ENCODE measurements around the gene KBTBD3. TPM values are rescaled to one million over a fixed set of nuclear protein-coding genes. Genes with fewer than 3 reads are reported as not detected.
"Not testable (repeated sequence)": the region's sequence is repeated elsewhere in the genome, so short reads cannot be mapped to it uniquely, and the experiment has no call there.

KBTBD3 gene
- total RNA-seq, 1 donor from 2014 or later = 2.4 TPM

DNA sequence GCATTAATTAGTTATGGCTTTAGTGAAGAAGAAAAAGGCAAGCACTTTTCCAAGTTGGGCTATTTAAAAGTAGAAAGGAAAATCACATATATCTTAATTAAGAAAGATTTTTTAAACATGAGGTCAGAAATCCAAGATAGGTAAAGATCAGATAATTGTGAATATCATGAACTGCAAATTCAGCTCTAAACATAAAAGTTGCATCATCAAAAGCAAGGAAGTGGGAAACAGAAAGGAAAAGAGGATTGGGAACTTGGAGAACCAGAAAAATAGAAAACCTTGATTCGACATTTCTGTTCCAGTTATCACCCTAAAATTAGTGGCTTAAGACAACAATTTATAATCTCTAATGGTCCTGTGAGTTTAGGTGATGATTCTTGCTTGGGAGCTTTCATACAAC lies 17.5 kb downstream of the KBTBD3 start:
- Histone ChIP-seq H3K36me3 (ENCODE audit: control insufficient read depth, insufficient read depth, low read length) (no peaks in the 10 kb centered on the region), H3K27me3 (ENCODE audit: control insufficient read depth, insufficient read depth, low read length) (no peaks in the 10 kb centered on the region), H3K4me3 (ENCODE audit: low read depth, low read length) (no peak overlapping the region)
- no peak for DNase-seq (ENCODE audit: low read depth)
- no peak for FAIRE-seq
- TF ChIP-seq CTCF (IDR thresholded peaks at IDR 0.05; ENCODE audit: insufficient read depth, low read length, severe bottlenecking) = no peak

GRCh38 chr11:106058377-106058776 lies 18.8 kb downstream of the KBTBD3 start:
- not testable (repeated sequence) for H3K4me3 ChIP-seq (ENCODE audit: low read depth, low read length); H3K36me3 ChIP-seq (ENCODE audit: control insufficient read depth, insufficient read depth, low read length); DNase-seq (ENCODE audit: low read depth); FAIRE-seq; H3K27me3 ChIP-seq (ENCODE audit: control insufficient read depth, insufficient read depth, low read length)

DNA sequence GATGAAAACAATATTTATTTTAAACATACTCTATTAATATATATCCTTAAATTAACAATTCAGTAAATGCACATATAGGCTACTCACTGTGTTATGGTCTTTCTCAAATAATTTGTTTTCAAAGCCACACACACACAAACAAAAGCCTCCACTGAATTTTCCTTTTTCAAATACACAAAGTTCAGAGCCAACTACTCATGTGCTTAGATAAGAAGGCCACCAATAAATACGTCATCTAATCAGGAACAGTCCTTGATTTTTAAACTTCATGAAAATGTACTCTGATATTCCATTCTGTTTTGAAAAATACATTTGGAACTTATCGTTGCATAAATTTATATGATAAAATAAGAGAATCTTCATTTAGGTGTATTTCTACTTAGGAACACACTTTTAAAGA lies 26.0 kb downstream of the KBTBD3 start:
- H3K27me3 ChIP-seq (ENCODE audit: control insufficient read depth, insufficient read depth, low read length) = no peaks in the 10 kb centered on the region
- H3K36me3 ChIP-seq (ENCODE audit: control insufficient read depth, insufficient read depth, low read length) = no peaks in the 10 kb centered on the region
- DNase-seq (ENCODE audit: low read depth) (no peak), FAIRE-seq (no peak)
- H3K4me3 ChIP-seq (ENCODE audit: low read depth, low read length) = no peak overlapping the region
- no peak for TF ChIP-seq CTCF (IDR thresholded peaks at IDR 0.05; ENCODE audit: insufficient read depth, low read length, severe bottlenecking)

DNA sequence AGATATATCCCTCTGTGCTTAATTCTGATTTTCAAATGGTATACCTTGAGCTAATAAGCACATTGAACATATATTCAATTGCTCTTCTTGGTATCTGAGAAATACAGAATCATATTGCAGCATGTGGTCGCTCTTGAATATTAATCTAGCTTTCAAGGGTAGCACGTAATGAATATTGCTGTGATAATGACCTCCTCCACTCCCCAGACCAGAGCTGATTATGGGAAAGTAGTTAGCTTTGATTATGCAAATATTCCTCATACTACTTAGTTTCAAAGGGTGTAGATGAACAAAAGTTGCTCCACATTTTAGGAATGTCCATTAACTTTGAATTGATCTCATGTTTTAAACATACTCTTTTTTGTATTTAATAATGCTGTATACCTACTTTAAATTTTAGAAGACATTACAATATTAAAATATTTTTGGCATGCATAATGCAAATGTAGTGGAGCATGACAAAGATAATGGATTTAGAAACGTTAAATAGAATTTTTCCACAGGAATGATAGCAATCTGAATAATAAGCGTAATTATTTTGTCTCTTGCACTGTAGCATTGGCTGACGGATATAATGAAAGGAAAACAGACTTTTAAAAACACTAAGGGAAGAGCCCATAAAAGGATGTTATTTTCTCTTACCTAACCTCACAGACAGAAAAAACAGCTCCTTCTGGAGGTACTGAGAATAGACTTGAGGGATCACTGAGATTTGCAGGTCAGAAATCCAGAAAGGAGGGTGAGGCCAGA lies 27.2 kb downstream of the KBTBD3 start:
- Histone ChIP-seq H3K4me3 (ENCODE audit: low read depth, low read length) (no peak overlapping the region), H3K27me3 (ENCODE audit: control insufficient read depth, insufficient read depth, low read length) (no peaks in the 10 kb centered on the region), H3K36me3 (ENCODE audit: control insufficient read depth, insufficient read depth, low read length) (no peaks in the 10 kb centered on the region)
- no peak for TF ChIP-seq CTCF (IDR thresholded peaks at IDR 0.05; ENCODE audit: insufficient read depth, low read length, severe bottlenecking)
- FAIRE-seq = no peak
- no peak for DNase-seq (ENCODE audit: low read depth)

DNA sequence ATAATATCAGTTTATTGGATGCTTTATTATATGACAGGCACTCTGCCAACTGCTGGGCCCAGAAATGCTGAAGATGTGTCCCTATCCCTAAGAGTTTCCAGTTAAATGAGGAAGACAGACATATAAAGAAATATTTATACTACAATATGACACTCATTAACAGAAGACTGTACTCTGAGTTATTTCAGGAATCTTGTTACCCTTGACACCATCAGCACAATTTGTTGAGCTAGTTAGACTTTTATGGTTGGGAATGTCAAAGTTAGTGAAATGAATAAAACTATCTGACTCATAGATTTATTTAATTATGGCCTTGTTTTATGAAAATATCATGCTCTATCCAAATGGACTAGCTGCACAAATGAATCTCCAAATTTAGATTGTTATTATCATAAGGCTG lies 29.5 kb downstream of the KBTBD3 start:
- Histone ChIP-seq H3K4me3 (ENCODE audit: low read depth, low read length) (no peak overlapping the region), H3K27me3 (ENCODE audit: control insufficient read depth, insufficient read depth, low read length) (no peaks in the 10 kb centered on the region), H3K36me3 (ENCODE audit: control insufficient read depth, insufficient read depth, low read length) (no peaks in the 10 kb centered on the region)
- TF ChIP-seq CTCF (IDR thresholded peaks at IDR 0.05; ENCODE audit: insufficient read depth, low read length, severe bottlenecking) = no peak
- DNase-seq (ENCODE audit: low read depth) = no peak
- no peak for FAIRE-seq

DNA sequence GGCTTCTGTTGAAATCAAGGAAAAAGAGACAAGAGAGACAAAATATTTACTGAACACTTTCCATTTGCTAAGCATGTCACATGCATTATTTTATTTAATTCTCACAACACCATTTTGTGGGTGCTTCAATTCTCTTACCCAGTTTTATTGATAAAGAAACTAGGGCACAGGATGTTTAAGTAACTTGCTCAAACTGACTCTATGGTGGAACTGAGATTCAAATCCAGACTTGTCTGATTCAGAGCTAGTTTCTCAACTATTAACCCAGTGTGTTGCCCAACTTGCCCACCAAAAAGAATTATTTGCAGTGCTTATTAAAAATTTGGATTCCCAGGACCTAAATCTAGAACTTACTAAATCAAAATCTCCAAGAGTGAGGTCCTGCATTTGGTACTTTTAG lies 33.6 kb downstream of the KBTBD3 start:
- Histone ChIP-seq H3K36me3 (ENCODE audit: control insufficient read depth, insufficient read depth, low read length) (no peaks in the 10 kb centered on the region), H3K27me3 (ENCODE audit: control insufficient read depth, insufficient read depth, low read length) (no peaks in the 10 kb centered on the region), H3K4me3 (ENCODE audit: low read depth, low read length) (no peak overlapping the region)
- DNase-seq (ENCODE audit: low read depth) = peak; percentile 43
- TF ChIP-seq CTCF (IDR thresholded peaks at IDR 0.05; ENCODE audit: insufficient read depth, low read length, severe bottlenecking) = no peak
- no peak for FAIRE-seq
